WTC11 (cell line): ENCODE measurements around the gene MASP2. TPM values are rescaled to one million over a fixed set of nuclear protein-coding genes. Genes with fewer than 3 reads are reported as not detected.

Source experiments
- ATF1 ChIP-seq: sonication (generic); formaldehyde crosslinking; IDR thresholded peaks from 2 replicates; pipeline ENCODE4 v1.8.1; 2023; ENCODE audit warnings: mild to moderate bottlenecking, moderate library complexity, missing genetic modification reagents
- CBFB ChIP-seq: sonication (generic); formaldehyde crosslinking; IDR thresholded peaks from 2 replicates; pipeline ENCODE4 v1.8.1; 2022; ENCODE audit warnings: mild to moderate bottlenecking, low read depth, missing genetic modification reagents
- CREM ChIP-seq: sonication (generic); formaldehyde crosslinking; IDR thresholded peaks from 2 replicates; pipeline ENCODE4 v1.8.1; 2022; ENCODE audit warnings: mild to moderate bottlenecking, missing genetic modification reagents, moderate library complexity
- ETV6 ChIP-seq: sonication (generic); formaldehyde crosslinking; IDR thresholded peaks from 2 replicates; pipeline ENCODE4 v1.8.1; 2022; ENCODE audit warnings: mild to moderate bottlenecking, missing genetic modification reagents
- FOXJ3 ChIP-seq: sonication (generic); formaldehyde crosslinking; IDR thresholded peaks from 2 replicates; pipeline ENCODE4 v1.9.0; 2021; ENCODE audit warnings: missing genetic modification reagents, mild to moderate bottlenecking, borderline replicate concordance
- FOXK1 ChIP-seq: sonication (generic); formaldehyde crosslinking; IDR thresholded peaks from 2 replicates; pipeline ENCODE4 v1.8.0; 2022; ENCODE audit warnings: mild to moderate bottlenecking, moderate library complexity, missing genetic modification reagents
- GABPB1 ChIP-seq: sonication (generic); formaldehyde crosslinking; IDR thresholded peaks from 2 replicates; pipeline ENCODE4 v1.8.1; 2023; ENCODE audit warnings: mild to moderate bottlenecking, missing genetic modification reagents
- GTF2I ChIP-seq: fragments of 250-450 bp; sonication (Bioruptor Pico); conservative IDR thresholded peaks from 2 replicates; pipeline ENCODE4 v1.4.0; 2021; ENCODE audit warnings: mild to moderate bottlenecking
- JAZF1 ChIP-seq: fragments of 250-450 bp; sonication (Bioruptor Pico); IDR thresholded peaks from 2 replicates; pipeline ENCODE4 v1.9.0; 2021; ENCODE audit warnings: moderate library complexity, mild to moderate bottlenecking, inconsistent platforms
- JUN ChIP-seq: sonication (generic); formaldehyde crosslinking; IDR thresholded peaks from 2 replicates; pipeline ENCODE4 v1.8.0; 2023; ENCODE audit warnings: mild to moderate bottlenecking, missing genetic modification reagents
- NFE2L1 ChIP-seq: sonication (generic); formaldehyde crosslinking; IDR thresholded peaks from 2 replicates; pipeline ENCODE4 v1.8.1; 2023; ENCODE audit warnings: missing genetic modification reagents
- NR2C2 ChIP-seq: sonication (generic); formaldehyde crosslinking; IDR thresholded peaks from 2 replicates; pipeline ENCODE4 v1.8.0; 2022; ENCODE audit warnings: mild to moderate bottlenecking, missing genetic modification reagents
- OVOL2 ChIP-seq: fragments of 250-450 bp; sonication (Bioruptor Pico); IDR thresholded peaks from 2 replicates; pipeline ENCODE4 v1.9.0; 2021; ENCODE audit warnings: mild to moderate bottlenecking, borderline replicate concordance
- PRDM15 ChIP-seq: sonication (generic); formaldehyde crosslinking; IDR thresholded peaks from 2 replicates; pipeline ENCODE4 v1.8.0; 2022; ENCODE audit warnings: missing genetic modification reagents
- RELA ChIP-seq: sonication (generic); formaldehyde crosslinking; IDR thresholded peaks from 2 replicates; pipeline ENCODE4 v1.8.1; 2022; ENCODE audit warnings: missing genetic modification reagents, mild to moderate bottlenecking, borderline replicate concordance
- RORB ChIP-seq: fragments of 250-450 bp; sonication (Bioruptor Pico); IDR thresholded peaks from 2 replicates; pipeline ENCODE4 v1.9.0; 2021; ENCODE audit warnings: mild to moderate bottlenecking
- SMAD4 ChIP-seq: sonication (generic); formaldehyde crosslinking; IDR thresholded peaks from 2 replicates; pipeline ENCODE4 v1.8.0; 2022; ENCODE audit warnings: mild to moderate bottlenecking, missing genetic modification reagents
- SOX15 ChIP-seq: fragments of 250-450 bp; sonication (Bioruptor Pico); IDR thresholded peaks from 2 replicates; pipeline ENCODE4 v1.9.0; 2021; ENCODE audit warnings: mild to moderate bottlenecking
- STAT6 ChIP-seq: sonication (generic); formaldehyde crosslinking; conservative IDR thresholded peaks from 2 replicates; pipeline ENCODE4 v1.8.1; 2023; ENCODE audit warnings: mild to moderate bottlenecking, low read depth, missing genetic modification reagents, moderate library complexity
- TEAD1 ChIP-seq: sonication (generic); formaldehyde crosslinking; IDR thresholded peaks from 2 replicates; pipeline ENCODE4 v1.8.0; 2022; ENCODE audit warnings: mild to moderate bottlenecking, missing genetic modification reagents
- TP53 ChIP-seq: sonication (generic); formaldehyde crosslinking; IDR thresholded peaks from 2 replicates; pipeline ENCODE4 v1.8.1; 2023; ENCODE audit warnings: mild to moderate bottlenecking, missing genetic modification reagents
- ZBTB21 ChIP-seq: sonication (generic); formaldehyde crosslinking; IDR thresholded peaks from 2 replicates; pipeline ENCODE4 v1.8.1; 2023; ENCODE audit warnings: mild to moderate bottlenecking, missing genetic modification reagents, borderline replicate concordance
- ZNF219 ChIP-seq: sonication (generic); formaldehyde crosslinking; IDR thresholded peaks from 2 replicates; pipeline ENCODE4 v1.8.0; 2023; ENCODE audit warnings: missing genetic modification reagents, mild to moderate bottlenecking, borderline replicate concordance
- ZNF263 ChIP-seq: sonication (generic); formaldehyde crosslinking; IDR thresholded peaks from 2 replicates; pipeline ENCODE4 v1.8.1; 2022; ENCODE audit warnings: low read depth, mild to moderate bottlenecking, moderate library complexity, missing genetic modification reagents
- ZNF317 ChIP-seq: sonication (generic); formaldehyde crosslinking; IDR thresholded peaks from 2 replicates; pipeline ENCODE4 v1.8.1; 2023; ENCODE audit warnings: low read depth, mild to moderate bottlenecking, moderate library complexity, missing genetic modification reagents, borderline replicate concordance
- total RNA-seq: library from RNA; stranded (reverse); gene quantifications from 3 replicates; pipeline ENCODE4 v1.2.3, GENCODE V29; 2021
- TF ChIP-seq, protein P1 (sequence below): sonication (generic); formaldehyde crosslinking; IDR thresholded peaks from 2 replicates; pipeline ENCODE4 v1.8.0; 2022; ENCODE audit warnings: mild to moderate bottlenecking, missing genetic modification reagents
- TF ChIP-seq, protein P2 (sequence below): sonication (generic); formaldehyde crosslinking; IDR thresholded peaks from 2 replicates; pipeline ENCODE4 v1.8.0; 2022; ENCODE audit warnings: mild to moderate bottlenecking, missing genetic modification reagents
- TF ChIP-seq, protein P3 (sequence below): sonication (generic); formaldehyde crosslinking; IDR thresholded peaks from 2 replicates; pipeline ENCODE4 v1.8.1; 2023; ENCODE audit warnings: mild to moderate bottlenecking, moderate library complexity, missing genetic modification reagents
- TF ChIP-seq, protein P4 (sequence below): sonication (generic); formaldehyde crosslinking; IDR thresholded peaks from 2 replicates; pipeline ENCODE4 v1.8.1; 2023; ENCODE audit warnings: mild to moderate bottlenecking, missing genetic modification reagents, moderate library complexity

MASP2 gene
- total RNA-seq, 1 experiment from 2014 or later: 0.57 TPM

DNA sequence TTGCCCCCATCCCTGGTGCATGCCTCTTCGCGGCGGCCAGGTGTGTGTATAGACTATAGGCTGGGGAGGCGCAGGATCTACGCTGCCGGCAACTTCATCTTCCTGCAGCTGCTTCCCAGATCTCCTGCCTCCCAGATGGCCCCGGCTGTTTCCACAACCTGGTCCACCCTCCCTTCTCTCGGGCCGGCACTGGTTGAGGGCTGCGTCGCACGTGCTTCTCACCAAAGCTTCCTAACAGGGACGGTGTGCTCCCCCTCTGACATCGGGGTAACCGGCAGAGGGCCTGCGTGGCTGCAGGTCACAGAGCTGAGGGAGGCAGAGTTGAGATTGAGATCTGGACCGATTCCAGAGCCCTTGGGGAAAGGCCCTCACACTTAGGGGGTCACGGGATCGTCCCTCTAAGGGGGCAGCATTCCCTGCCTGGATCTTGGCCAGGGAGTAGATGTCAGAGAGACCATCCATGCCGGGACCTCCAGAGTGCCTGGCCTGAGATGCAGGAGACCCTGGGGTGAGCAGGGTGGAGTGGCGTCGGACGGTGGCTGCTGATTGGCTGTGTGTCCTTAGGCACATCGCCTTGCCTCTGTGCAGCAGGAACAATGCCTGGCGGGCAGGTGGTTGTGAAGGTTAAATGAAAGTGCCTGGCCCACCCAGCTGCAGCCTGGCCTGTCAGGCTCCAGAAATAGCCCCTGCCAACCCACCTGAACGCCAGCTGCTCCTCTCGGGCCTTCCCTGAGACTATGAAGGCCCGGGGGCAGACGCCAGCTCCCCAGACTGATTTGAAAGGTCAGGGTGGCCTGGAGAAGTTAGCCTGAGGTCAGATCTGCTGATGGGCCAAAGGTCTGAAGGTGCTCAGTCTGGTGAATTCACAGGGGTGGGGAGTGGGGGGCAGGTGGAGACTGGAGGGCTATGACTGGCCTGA lies 6.1 kb upstream of the MASP2 start (continued):
- TF ChIP-seq, protein P1, sequence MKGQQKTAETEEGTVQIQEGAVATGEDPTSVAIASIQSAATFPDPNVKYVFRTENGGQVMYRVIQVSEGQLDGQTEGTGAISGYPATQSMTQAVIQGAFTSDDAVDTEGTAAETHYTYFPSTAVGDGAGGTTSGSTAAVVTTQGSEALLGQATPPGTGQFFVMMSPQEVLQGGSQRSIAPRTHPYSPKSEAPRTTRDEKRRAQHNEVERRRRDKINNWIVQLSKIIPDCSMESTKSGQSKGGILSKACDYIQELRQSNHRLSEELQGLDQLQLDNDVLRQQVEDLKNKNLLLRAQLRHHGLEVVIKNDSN (CRISPR knock-in tag): no peak; the same call in 1 of the 2 replicates
- no peak for TF ChIP-seq ZBTB21
- peak; percentile 66; the same call in 1 of the 2 replicates for TF ChIP-seq ATF1
- no peak for TF ChIP-seq STAT6 (CRISPR knock-in tag)
- TF ChIP-seq, protein P2, sequence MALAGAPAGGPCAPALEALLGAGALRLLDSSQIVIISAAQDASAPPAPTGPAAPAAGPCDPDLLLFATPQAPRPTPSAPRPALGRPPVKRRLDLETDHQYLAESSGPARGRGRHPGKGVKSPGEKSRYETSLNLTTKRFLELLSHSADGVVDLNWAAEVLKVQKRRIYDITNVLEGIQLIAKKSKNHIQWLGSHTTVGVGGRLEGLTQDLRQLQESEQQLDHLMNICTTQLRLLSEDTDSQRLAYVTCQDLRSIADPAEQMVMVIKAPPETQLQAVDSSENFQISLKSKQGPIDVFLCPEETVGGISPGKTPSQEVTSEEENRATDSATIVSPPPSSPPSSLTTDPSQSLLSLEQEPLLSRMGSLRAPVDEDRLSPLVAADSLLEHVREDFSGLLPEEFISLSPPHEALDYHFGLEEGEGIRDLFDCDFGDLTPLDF (CRISPR knock-in tag): no peak
- peak; percentile 64; the same call in 1 of the 2 replicates for TF ChIP-seq FOXK1 (CRISPR knock-in tag)
- no peak; the same call in none of the 2 replicates for TF ChIP-seq PRDM15 (CRISPR knock-in tag)
- TF ChIP-seq SOX15 (CRISPR knock-in tag): no peak
- TF ChIP-seq, protein P3, sequence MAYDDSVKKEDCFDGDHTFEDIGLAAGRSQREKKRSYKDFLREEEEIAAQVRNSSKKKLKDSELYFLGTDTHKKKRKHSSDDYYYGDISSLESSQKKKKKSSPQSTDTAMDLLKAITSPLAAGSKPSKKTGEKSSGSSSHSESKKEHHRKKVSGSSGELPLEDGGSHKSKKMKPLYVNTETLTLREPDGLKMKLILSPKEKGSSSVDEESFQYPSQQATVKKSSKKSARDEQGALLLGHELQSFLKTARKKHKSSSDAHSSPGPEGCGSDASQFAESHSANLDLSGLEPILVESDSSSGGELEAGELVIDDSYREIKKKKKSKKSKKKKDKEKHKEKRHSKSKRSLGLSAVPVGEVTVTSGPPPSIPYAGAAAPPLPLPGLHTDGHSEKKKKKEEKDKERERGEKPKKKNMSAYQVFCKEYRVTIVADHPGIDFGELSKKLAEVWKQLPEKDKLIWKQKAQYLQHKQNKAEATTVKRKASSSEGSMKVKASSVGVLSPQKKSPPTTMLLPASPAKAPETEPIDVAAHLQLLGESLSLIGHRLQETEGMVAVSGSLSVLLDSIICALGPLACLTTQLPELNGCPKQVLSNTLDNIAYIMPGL (CRISPR knock-in tag): peak; percentile 29; the same call in 1 of the 2 replicates
- TF ChIP-seq ETV6 (CRISPR knock-in tag): peak; percentile 86; the same call in 1 of the 2 replicates
- no peak for TF ChIP-seq ZNF263 (CRISPR knock-in tag)
- no peak for TF ChIP-seq GTF2I (CRISPR knock-in tag)
- TF ChIP-seq ZNF219 (CRISPR knock-in tag): no peak
- TF ChIP-seq CBFB (CRISPR knock-in tag): no peak
- TF ChIP-seq CREM (CRISPR knock-in tag): no peak
- TF ChIP-seq TP53 (CRISPR knock-in tag): no peak
- no peak for TF ChIP-seq GABPB1
- no peak for TF ChIP-seq SMAD4 (CRISPR knock-in tag)
- no peak for TF ChIP-seq ZNF317 (CRISPR knock-in tag)
- TF ChIP-seq, protein P4, sequence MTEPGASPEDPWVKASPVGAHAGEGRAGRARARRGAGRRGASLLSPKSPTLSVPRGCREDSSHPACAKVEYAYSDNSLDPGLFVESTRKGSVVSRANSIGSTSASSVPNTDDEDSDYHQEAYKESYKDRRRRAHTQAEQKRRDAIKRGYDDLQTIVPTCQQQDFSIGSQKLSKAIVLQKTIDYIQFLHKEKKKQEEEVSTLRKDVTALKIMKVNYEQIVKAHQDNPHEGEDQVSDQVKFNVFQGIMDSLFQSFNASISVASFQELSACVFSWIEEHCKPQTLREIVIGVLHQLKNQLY: 0 out of 2 replicates have a peak, but pooled peaks have one; percentile 14
- TF ChIP-seq FOXJ3 (CRISPR knock-in tag): no peak
- no peak for TF ChIP-seq OVOL2
- TF ChIP-seq NFE2L1: no peak; the same call in 1 of the 2 replicates
- no peak for TF ChIP-seq TEAD1 (CRISPR knock-in tag)
- TF ChIP-seq NR2C2 (CRISPR knock-in tag): no peak
- no peak for TF ChIP-seq JUN (CRISPR knock-in tag)
- no peak for TF ChIP-seq JAZF1 (CRISPR knock-in tag)
- no peak for TF ChIP-seq RORB
- 0 out of 2 replicates have a peak, but pooled peaks have one; percentile 62 for TF ChIP-seq RELA (CRISPR knock-in tag)
